Measurements from ENCODE around the gene TMEM98.
"Not testable (repeated sequence)": the region's sequence is repeated elsewhere in the genome, so short reads cannot be mapped to it uniquely, and the experiment has no call there.

Gene TMEM98

DNA sequence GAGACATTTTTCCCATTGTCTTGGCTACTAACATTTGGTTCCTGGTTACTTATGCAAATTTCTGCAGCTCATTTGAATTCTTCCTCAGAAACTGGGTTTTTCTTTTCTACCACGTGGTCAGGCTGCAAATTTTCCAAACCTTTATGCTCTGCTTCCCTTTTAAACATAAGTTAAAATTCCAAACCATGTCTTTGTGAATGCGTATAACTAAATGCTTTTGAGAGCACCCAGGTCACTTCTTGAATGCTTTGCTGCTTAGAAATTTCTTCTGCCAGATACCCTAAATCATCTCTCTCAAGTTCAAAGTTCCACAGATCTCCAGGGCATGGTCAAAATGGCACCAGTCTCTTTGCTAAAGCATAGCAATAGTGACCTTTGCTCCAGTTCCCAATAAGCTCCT lies 59.9 kb downstream of the TMEM98 start:
- not testable (repeated sequence) for DNase-seq

DNA sequence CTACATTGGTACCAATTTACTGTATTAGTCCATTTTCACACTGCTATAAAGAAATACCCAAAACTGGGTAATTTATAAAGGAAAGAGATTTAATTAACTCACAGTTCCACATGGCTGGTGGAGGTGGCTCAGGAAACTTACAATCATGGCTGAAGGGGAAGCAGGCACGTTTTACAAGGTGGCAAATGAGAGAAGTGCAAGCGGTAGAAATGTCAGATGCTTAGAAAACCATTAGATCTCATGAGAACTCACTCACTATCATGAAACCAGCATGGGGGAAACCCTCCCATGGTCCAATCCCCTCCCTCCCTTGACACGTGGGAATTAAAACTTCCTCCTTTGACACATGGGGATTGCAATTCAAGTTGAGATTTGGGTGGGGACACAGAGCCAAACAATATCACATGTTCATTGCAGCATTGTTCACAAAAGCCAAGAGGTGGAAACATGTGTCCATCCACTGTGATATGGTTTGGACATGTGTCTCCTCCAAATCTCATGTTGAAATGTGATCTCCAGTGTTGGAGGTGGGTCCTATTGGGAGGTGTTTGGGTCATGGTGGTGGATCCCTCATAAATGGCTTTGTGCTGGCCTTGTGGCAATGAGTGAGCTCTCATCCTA lies 60.6 kb downstream of the TMEM98 start:
- DNase-seq = no peak

DNA sequence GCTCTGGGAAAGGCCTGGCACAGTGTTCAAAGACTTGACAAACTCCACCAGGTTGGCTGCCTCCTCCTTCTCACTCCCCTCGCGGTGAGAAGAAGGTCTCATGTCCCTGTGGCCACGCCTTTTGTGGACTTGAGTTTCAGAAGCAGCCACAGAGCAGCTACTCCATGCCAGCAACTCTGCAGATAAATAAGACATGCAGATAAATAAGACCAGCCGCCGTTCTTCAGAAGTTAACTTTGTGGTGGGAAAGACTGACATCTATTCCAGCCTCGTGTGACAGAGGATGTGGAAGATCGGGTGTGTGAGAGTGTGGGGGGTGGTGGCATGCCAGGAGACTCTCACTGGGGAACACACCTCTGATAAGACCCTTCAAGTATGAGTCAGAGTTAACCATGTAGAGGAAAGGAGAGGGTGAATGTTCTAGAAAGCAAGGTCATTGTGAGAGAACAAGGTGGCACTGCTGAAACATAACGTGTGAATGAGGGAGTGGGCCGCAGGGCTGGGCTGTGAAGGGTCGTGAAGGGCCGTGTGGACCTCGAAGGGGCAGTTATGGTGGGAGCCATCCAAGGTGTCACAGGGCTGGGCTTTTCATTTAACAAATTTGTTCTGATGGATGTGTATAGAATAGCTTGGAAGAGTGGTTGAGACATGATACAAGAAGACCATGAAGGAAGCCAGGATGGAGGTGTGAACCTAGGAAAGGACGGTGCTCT lies 64.5 kb downstream of the TMEM98 start:
- no peak for DNase-seq

DNA sequence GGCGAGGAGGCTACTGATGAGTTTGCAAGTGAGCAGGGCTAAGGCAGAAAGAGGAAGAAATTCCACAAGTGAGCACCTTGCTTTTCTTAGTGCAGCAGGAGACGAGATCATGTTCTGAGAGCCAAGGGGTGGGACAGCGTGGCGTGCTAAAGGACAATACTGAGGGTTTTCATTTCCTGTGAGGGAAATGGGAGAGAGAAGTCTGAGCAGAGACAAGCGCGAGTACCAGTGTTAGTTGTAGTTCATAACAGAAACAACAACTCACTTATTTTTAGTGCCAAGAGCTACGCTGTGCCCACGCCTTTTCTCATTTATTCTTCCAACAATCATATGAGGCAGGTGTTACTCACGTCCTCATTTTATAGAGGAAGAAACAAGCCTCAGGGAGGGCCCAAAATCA lies 66.0 kb downstream of the TMEM98 start:
- no peak for DNase-seq

Measured in activated naive CD4-positive, alpha-beta T cell (primary cell).